ENCODE results near the gene RIPK4. TPM values are rescaled to one million over a fixed set of nuclear protein-coding genes. Genes with fewer than 3 reads are reported as not detected.
"Not testable (repeated sequence)": the region's sequence is repeated elsewhere in the genome, so short reads cannot be mapped to it uniquely, and the experiment has no call there.

Gene RIPK4
- total RNA-seq, 1 donor from 2014 or later: 34.0 TPM

- TF ChIP-seq CTCF (IDR thresholded peaks at IDR 0.05; ENCODE audit: insufficient read depth, low read length, severe bottlenecking): no peak
- no peaks in the 10 kb centered on the region for H3K36me3 ChIP-seq (ENCODE audit: control insufficient read depth, insufficient read depth, low read length)
- H3K27me3 ChIP-seq (ENCODE audit: control insufficient read depth, insufficient read depth, low read length): no peaks in the 10 kb centered on the region
- FAIRE-seq (no peak), DNase-seq (ENCODE audit: low read depth) (peak; percentile 77)
- H3K4me3 ChIP-seq (ENCODE audit: low read depth, low read length): no peak overlapping the region
Measured at GRCh38 chr21:41715649-41716281, 51.1 kb downstream of the RIPK4 start.

- H3K4me3 ChIP-seq (ENCODE audit: low read depth, low read length); H3K27me3 ChIP-seq (ENCODE audit: control insufficient read depth, insufficient read depth, low read length); H3K36me3 ChIP-seq (ENCODE audit: control insufficient read depth, insufficient read depth, low read length); FAIRE-seq; DNase-seq (ENCODE audit: low read depth): not testable (repeated sequence)
Measured at GRCh38 chr21:41714299-41714865, 52.5 kb downstream of the RIPK4 start.

- H3K27me3 ChIP-seq (ENCODE audit: control insufficient read depth, insufficient read depth, low read length): no peaks in the 10 kb centered on the region
- no peak for TF ChIP-seq CTCF (IDR thresholded peaks at IDR 0.05; ENCODE audit: insufficient read depth, low read length, severe bottlenecking)
- FAIRE-seq (no peak), DNase-seq (ENCODE audit: low read depth) (no peak)
- H3K36me3 ChIP-seq (ENCODE audit: control insufficient read depth, insufficient read depth, low read length): no peaks in the 10 kb centered on the region
- H3K4me3 ChIP-seq (ENCODE audit: low read depth, low read length): no peak overlapping the region
Measured at GRCh38 chr21:41713495-41714281, 53.2 kb downstream of the RIPK4 start.

- DNase-seq (ENCODE audit: low read depth) (no peak), FAIRE-seq (no peak)
- H3K36me3 ChIP-seq (ENCODE audit: control insufficient read depth, insufficient read depth, low read length): no peaks in the 10 kb centered on the region
- no peak for TF ChIP-seq CTCF (IDR thresholded peaks at IDR 0.05; ENCODE audit: insufficient read depth, low read length, severe bottlenecking)
- H3K4me3 ChIP-seq (ENCODE audit: low read depth, low read length): no peak overlapping the region
- H3K27me3 ChIP-seq (ENCODE audit: control insufficient read depth, insufficient read depth, low read length): no peaks in the 10 kb centered on the region
Measured at GRCh38 chr21:41712730-41713129, 54.1 kb downstream of the RIPK4 start.

GRCh38 chr21:41712201-41712600 lies 54.7 kb downstream of the RIPK4 start:
- Histone ChIP-seq H3K4me3 (ENCODE audit: low read depth, low read length) (no peak overlapping the region), H3K36me3 (ENCODE audit: control insufficient read depth, insufficient read depth, low read length) (no peaks in the 10 kb centered on the region), H3K27me3 (ENCODE audit: control insufficient read depth, insufficient read depth, low read length) (no peaks in the 10 kb centered on the region)
- no peak for DNase-seq (ENCODE audit: low read depth)
- FAIRE-seq: no peak
- no peak for TF ChIP-seq CTCF (IDR thresholded peaks at IDR 0.05; ENCODE audit: insufficient read depth, low read length, severe bottlenecking)

GRCh38 chr21:41711416-41712007 lies 55.3 kb downstream of the RIPK4 start:
- no peak for FAIRE-seq
- no peak for TF ChIP-seq CTCF (IDR thresholded peaks at IDR 0.05; ENCODE audit: insufficient read depth, low read length, severe bottlenecking)
- no peaks in the 10 kb centered on the region for H3K27me3 ChIP-seq (ENCODE audit: control insufficient read depth, insufficient read depth, low read length)

More at GRCh38 chr21:41711416-41712007, 55.3 kb downstream of the RIPK4 start:
- Histone ChIP-seq H3K36me3 (ENCODE audit: control insufficient read depth, insufficient read depth, low read length) (no peaks in the 10 kb centered on the region), H3K4me3 (ENCODE audit: low read depth, low read length) (no peak overlapping the region)
- DNase-seq (ENCODE audit: low read depth): no peak
